Subcutaneous abdominal adipose tissue (tissue), 5 donors: ENCODE results near the gene B9D1.

Experiments
- H3K27ac ChIP-seq: one replicate; pipeline ENCODE4 v1.7.0; 2013; ENCODE audit warnings: low read depth, mild to moderate bottlenecking, inconsistent platforms, low read length, moderate library complexity
- H3K27me3 ChIP-seq, 5 donors: one replicate each; pipeline ENCODE4 v1.7.0; 2013; ENCODE audit warnings: low read length in 5 of 5, inconsistent platforms in 1 of 5; ENCODE audit not compliant: control insufficient read depth in 5 of 5, insufficient read depth in 4 of 5
- H3K36me3 ChIP-seq, 5 donors: one replicate each; pipeline ENCODE4 v1.7.0; 2013; ENCODE audit warnings: low read length in 5 of 5; ENCODE audit not compliant: control insufficient read depth in 5 of 5, insufficient read depth in 5 of 5
- H3K4me1 ChIP-seq, 5 donors: one replicate each; pipeline ENCODE4 v1.7.0; 2013; ENCODE audit warnings: low read length in 5 of 5, mild to moderate bottlenecking in 3 of 5, moderate library complexity in 1 of 5; ENCODE audit not compliant: control insufficient read depth in 5 of 5, insufficient read depth in 5 of 5
- H3K4me3 ChIP-seq, 5 donors: one replicate each; pipeline ENCODE4 v1.7.0; 2013; ENCODE audit warnings: low read length in 5 of 5, low read depth in 1 of 5
- H3K9ac ChIP-seq, 5 donors: one replicate each; pipeline ENCODE4 v1.7.0; 2013; ENCODE audit warnings: low read length in 5 of 5, mild to moderate bottlenecking in 4 of 5, moderate library complexity in 3 of 5
- H3K9me3 ChIP-seq, 5 donors: one replicate each; pipeline ENCODE4 v1.7.0; 2013; ENCODE audit warnings: low read length in 5 of 5; ENCODE audit not compliant: control insufficient read depth in 5 of 5
- donor health status: healthy.
- donor health status: healthy.
- donor health status: healthy.
- donor health status: healthy.
- donor health status: healthy.

Gene B9D1

DNA sequence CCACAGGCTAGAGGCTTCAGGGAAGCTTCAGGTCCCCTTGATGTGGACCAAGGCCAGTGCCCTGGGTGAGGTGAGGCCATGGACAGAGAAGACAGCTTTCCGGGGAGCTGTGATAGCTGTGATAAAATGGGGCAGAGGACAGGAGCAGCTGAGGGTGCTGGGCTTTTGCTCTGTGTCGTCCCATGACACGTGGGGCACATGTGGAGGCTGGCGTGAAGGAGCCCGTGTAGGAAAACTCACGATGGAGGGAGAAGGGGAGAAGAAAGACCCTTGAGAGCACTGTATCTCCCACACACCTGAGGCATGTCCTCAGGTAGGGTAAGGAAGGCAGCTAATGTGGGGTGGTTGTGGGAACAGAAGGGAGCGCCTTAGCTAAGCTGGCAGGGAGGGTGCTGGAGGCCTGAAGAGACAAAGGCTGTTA lies 21.3 kb downstream of the B9D1 start:
- no peaks in the 10 kb centered on the region for H3K27me3 ChIP-seq
- H3K9ac ChIP-seq = no peak overlapping the region
- peaks cover 16 to 84% (median 62%) of the 10 kb centered on the region in 5 donors for H3K4me1 ChIP-seq
- H3K9me3 ChIP-seq = no peaks in the 10 kb centered on the region
- no peak overlapping the region for H3K4me3 ChIP-seq
- H3K36me3 ChIP-seq = peaks cover 0 to 5% (median 0%) of the 10 kb centered on the region in 5 donors
- H3K27ac ChIP-seq = peak overlapping the region; percentile 30

DNA sequence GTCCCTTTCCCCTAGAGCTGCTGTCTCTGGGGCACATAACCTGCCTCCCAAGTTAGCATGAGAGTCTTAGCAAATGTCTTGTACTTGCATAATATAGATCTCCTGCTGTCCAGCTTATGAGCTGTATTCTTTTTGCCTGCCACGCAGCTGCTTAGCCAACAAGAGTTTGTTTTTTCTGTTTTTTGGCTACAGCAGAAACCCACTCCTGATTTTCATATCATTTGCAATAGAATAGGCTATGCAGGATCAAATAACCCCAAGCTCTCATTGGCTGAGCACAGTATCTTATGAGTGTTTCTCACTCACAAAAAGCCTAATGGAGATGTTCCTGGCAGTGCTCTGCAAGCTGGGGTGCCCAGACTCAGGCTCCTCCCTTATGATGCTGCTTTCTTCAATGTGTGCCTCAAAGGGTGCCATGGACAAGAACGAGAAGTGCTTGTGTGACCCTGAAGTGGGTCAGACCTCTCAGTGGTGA lies 23.1 kb downstream of the B9D1 start:
- H3K36me3 ChIP-seq = peaks cover 0 to 7% (median under 1%) of the 10 kb centered on the region in 5 donors
- no peaks in the 10 kb centered on the region for H3K27me3 ChIP-seq
- no peak overlapping the region for H3K27ac ChIP-seq
- no peak overlapping the region for H3K9ac ChIP-seq
- no peak overlapping the region for H3K4me3 ChIP-seq
- H3K9me3 ChIP-seq = no peaks in the 10 kb centered on the region
- H3K4me1 ChIP-seq = peaks cover 9 to 76% (median 43%) of the 10 kb centered on the region in 5 donors

DNA sequence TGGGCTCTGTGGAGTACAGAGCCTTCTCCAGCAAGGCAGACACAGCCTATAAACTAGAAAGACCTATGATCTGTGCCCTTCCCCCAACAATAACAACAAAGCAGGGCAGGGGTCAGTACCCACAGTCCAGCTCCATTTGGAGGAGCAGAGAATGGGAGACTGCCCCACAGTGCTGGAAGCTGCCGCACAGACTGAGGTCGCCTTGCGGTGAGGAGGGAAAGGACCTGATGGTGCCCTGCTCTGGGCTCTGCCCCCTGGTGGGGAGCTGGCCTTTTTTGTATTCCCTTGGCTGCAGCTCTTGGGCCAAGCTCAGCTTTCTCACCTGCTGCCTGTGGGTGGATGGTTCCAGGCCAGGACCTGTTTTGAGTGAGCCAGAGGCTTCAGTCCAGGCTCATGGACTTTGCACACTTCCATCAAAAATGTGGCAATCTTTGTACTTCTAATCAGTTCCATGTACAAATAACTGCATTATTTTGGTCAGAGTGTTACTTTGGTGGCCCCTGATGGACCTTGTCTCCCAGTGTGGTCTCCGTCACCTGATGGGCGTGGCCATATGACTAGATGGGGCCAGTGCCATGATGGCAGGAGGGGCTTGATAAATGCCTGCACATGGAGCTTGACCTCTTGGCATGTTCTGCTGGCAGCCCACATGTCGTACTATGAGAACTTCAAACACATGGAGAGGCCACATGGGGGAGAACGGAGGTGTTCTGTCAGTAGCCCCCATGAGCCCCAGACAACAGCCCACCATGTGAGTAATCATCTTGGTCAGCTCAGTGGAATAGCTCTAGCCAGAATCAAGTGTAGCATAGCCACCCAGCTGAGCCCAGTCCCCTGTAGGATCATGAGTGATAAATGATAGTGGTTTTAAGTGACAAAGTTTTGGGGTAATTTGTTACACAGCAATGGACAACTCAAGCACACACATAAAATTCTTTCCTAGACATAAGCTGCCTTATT lies 24.2 kb downstream of the B9D1 start:
- Histone ChIP-seq H3K9me3 (no peaks in the 10 kb centered on the region), H3K4me3 (no peak overlapping the region), H3K36me3 (peaks cover 0 to 18% (median 11%) of the 10 kb centered on the region in 5 donors), H3K4me1 (peaks cover 7 to 67% (median 35%) of the 10 kb centered on the region in 5 donors), H3K9ac (no peak overlapping the region), H3K27ac (peak overlapping the region; percentile 58), H3K27me3 (no peaks in the 10 kb centered on the region)

DNA sequence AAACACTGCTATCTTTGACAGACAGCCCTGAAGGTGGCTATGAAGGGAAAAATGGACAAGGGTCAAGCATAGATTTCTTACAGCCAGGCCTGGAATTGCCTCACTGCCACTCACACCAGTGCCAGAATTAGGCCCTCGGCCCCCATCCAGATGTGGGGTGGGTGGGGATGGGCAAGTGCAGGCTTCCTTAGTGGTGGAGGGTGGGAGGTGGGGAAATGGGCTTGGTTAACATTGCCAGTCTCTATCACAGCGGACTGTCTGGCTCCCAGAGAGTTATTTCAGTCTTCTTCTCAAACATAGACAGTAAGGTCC lies 24.9 kb downstream of the B9D1 start:
- Histone ChIP-seq H3K9ac (peak overlapping the region in 1 of 5 donors; percentile 48), H3K4me3 (no peak overlapping the region), H3K9me3 (no peaks in the 10 kb centered on the region), H3K27ac (peak overlapping the region; percentile 58), H3K4me1 (peaks cover 7 to 60% (median 35%) of the 10 kb centered on the region in 5 donors), H3K36me3 (peaks cover 0 to 23% (median 15%) of the 10 kb centered on the region in 5 donors), H3K27me3 (no peaks in the 10 kb centered on the region)

DNA sequence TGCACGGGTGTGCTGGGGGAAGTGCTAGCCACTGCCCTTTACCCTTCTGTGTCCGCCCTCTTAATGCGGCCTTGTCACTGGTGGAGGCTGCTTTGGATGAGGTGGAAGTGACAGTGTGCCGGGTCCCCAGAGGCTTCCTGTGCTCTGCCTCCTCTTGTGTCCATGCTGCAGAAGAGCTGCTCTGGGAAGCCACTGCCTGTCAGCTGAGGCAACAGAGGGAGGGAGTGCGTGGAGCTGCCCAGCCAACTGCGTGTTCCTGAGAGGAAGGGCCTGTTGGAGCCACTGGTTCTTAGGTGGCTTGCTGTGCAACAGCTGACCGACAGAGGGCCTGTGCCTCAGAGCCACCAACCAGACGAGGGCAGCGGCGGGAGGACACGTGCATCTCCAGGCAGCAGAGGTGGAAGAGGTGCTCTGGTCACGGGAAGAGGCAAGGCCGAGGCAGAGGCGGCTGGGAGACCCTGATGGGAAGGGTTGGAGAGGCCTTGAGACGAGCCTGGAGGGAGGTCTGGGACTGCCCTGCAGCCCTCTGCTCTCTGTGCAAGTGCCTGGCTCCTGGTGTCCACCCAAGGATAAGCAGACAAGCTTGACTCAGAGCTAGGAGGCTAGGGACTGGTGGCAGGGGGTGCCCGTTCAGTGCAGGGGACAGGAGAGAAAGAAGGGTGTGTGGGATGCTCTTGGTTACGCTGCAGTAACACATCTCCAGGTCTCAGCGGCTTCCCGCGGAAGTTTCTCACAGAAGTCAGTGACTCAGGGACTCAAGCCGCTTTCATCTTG lies 25.4 kb downstream of the B9D1 start:
- Histone ChIP-seq H3K4me3 (no peak overlapping the region), H3K9me3 (no peaks in the 10 kb centered on the region), H3K27ac (peak overlapping the region; percentile 41), H3K27me3 (no peaks in the 10 kb centered on the region), H3K4me1 (peaks cover 7 to 55% (median 33%) of the 10 kb centered on the region in 5 donors), H3K36me3 (peaks cover 0 to 24% (median 15%) of the 10 kb centered on the region in 5 donors), H3K9ac (peak overlapping the region in 1 of 5 donors; percentile 48)

DNA sequence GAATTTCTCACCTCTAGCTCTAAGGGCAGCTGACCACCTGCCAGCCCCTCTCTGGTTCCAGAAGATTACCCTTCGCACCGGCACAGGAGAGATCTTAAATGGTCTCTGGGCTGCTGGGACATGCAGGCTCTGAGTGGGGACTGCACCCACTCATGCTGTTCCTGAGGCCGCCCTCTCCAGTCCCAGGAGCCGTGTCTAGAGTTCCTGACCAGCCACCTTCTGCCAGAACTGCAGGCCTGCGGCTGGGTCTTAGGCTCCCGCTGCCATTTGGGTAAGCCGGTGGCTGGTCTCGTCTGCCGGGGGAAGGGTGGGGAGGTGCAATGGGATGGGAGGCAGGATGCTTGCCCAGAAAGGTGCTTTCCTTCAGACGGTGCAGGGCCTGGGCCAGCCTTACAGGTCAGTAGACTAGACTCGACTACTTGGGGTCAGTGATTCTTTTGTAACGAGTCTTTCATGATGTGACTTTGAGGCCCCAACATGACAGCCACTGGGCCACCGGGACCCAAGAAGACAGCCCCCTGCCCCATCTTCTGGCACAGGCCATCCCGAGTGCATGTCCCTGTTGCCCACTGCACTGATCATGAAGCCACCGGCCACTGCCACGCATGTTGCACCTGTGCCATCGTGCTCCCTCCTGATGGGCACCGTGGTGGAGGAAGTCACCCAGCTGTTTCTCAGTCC lies 26.4 kb downstream of the B9D1 start:
- Histone ChIP-seq H3K9me3 (no peaks in the 10 kb centered on the region), H3K4me3 (no peak overlapping the region), H3K9ac (no peak overlapping the region), H3K27ac (no peak overlapping the region), H3K27me3 (no peaks in the 10 kb centered on the region), H3K36me3 (peaks cover 0 to 34% (median 21%) of the 10 kb centered on the region in 5 donors), H3K4me1 (peaks cover 7 to 45% (median 29%) of the 10 kb centered on the region in 5 donors)

DNA sequence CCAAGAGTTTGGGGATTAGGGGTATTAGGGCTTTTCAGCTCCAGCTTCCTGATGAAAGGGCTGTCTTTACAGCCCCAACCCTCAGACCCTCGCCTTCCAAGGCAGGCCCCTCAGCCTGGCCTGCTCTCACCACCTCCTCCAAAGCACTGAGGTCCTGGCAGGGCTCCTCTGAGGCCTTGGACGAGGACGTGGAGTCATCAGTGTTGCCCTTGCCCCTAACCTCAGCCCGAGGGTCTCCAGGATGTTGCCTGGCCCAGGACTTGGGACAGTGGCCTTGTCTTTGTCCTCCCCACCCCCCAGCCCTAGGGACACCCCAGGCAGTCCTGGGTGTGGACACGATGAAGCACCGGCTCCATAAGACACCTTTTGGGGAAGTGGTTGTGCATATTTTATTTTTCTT lies 28.2 kb downstream of the B9D1 start:
- Histone ChIP-seq H3K4me3 (no peak overlapping the region), H3K9ac (no peak overlapping the region), H3K9me3 (no peaks in the 10 kb centered on the region), H3K36me3 (peaks cover 0 to 44% (median 26%) of the 10 kb centered on the region in 5 donors), H3K27ac (no peak overlapping the region), H3K27me3 (no peaks in the 10 kb centered on the region), H3K4me1 (peaks cover 7 to 34% (median 25%) of the 10 kb centered on the region in 5 donors)

DNA sequence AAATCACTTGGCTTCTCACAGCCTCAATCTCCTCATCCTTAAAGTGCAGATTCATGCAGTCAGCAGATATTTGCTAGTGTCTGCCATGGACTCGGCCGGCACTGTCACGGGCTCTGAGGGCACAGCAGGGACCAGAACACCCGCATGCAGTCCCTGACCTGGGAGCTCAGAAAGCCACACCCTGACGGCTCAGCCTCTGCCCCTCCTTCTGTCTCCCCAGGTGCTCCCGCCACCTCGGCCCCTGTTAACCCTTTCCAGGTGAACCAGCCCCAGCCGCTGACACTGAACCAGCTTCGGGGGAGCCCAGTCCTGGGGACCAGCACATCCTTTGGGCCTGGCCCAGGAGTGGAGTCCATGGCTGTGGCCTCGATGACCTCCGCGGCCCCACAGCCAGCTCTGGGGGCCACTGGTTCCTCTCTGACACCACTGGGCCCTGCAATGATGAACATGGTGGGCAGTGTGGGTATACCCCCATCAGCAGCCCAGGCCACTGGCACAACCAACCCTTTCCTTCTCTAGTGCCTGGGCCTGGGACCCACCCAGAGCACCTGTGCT lies 28.7 kb downstream of the B9D1 start:
- Histone ChIP-seq H3K27me3 (no peaks in the 10 kb centered on the region), H3K9me3 (no peaks in the 10 kb centered on the region), H3K27ac (no peak overlapping the region), H3K9ac (no peak overlapping the region), H3K4me1 (peaks cover 5 to 29% (median 20%) of the 10 kb centered on the region in 5 donors), H3K36me3 (peaks cover 0 to 49% (median 31%) of the 10 kb centered on the region in 5 donors), H3K4me3 (no peak overlapping the region)

DNA sequence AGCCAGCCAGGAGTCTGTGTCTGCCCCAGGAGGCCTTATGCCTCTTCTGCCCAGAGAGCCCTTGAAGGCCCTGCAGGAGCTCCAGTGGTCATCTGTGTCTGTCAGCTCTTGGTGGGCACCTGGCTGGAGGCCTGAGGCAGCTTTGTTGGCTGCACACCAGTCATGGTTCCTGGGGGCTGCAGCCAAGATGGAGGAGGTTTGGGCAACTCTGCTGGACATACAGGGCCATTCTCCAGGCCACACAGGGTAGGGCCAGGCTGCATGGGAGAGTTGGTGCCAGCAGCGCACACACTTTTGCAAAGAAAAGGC lies 29.4 kb downstream of the B9D1 start:
- Histone ChIP-seq H3K4me1 (peaks cover 2 to 22% (median 15%) of the 10 kb centered on the region in 5 donors), H3K9ac (no peak overlapping the region), H3K27me3 (no peaks in the 10 kb centered on the region), H3K27ac (no peak overlapping the region), H3K9me3 (no peaks in the 10 kb centered on the region), H3K36me3 (peaks cover 0 to 53% (median 36%) of the 10 kb centered on the region in 5 donors), H3K4me3 (no peak overlapping the region)
